Sigmoid colon (tissue), 4 donors: ENCODE results near the gene TTC9B.

Source experiments
- CTCF ChIP-seq, 4 experiments: fragments of 450-650 bp in 3 of 4; fragments of 200-600 bp in 1 of 4; IDR thresholded peaks; one replicate each; pipeline ENCODE4 v1.5.1; 2016 to 2019; ENCODE audit warnings: antibody characterized with exemption in 4 of 4, mild to moderate bottlenecking in 3 of 4, moderate library complexity in 2 of 4
- POLR2A ChIP-seq, 2 donors: fragments of 450-650 bp; IDR thresholded peaks; one replicate each; pipeline ENCODE4 v1.6.1; 2016; ENCODE audit warnings: antibody characterized with exemption in 2 of 2, mild to moderate bottlenecking in 2 of 2, moderate library complexity in 2 of 2
- POLR2AphosphoS5 ChIP-seq, 4 donors: sonication (generic); formaldehyde crosslinking; IDR thresholded peaks; one replicate each; pipeline ENCODE4 v1.6.1; 2017; ENCODE audit warnings: antibody characterized with exemption in 4 of 4

GRCh38 chr19:40184273-40184672, 33.9 kb downstream of the TTC9B start:
- TF ChIP-seq POLR2A (IDR thresholded peaks at IDR 0.05) (no peak), CTCF (IDR thresholded peaks at IDR 0.05) (no peak), POLR2AphosphoS5 (IDR thresholded peaks at IDR 0.05) (no peak)
